Measurements from ENCODE around the gene PTAR1.

DNA sequence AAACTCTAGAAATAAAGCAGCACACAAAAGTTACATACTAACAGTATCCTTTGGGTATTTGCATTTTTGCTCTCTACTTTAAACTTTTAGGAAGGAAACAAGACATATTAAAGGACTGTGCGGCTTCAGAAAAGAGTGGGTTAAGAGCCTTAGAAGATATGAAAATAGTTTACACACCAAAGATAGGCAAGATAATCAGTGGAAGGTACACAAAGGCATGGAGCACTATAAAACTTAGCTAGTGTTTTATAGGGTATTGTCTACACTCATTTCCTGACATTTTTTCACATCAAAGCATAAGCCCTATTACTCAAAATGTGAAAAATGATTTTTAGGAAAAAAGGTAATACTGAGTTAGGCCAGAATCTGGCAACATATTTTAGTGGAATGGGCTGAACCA lies 44.0 kb downstream of the PTAR1 start:
- TF ChIP-seq EZH2phosphoT487 (IDR thresholded peaks at IDR 0.05; ENCODE audit: borderline replicate concordance), result no peak
- TF ChIP-seq CTCF (conservative IDR thresholded peaks at IDR 0.05; ENCODE audit: low read length), result no peak

Measured in Loucy (cell line).